Keratinocyte (primary cell): ENCODE measurements around the gene GABRB2. TPM values are rescaled to one million over a fixed set of nuclear protein-coding genes. Genes with fewer than 3 reads are reported as not detected.

ENCODE experiments used
- DNase-seq: peaks from one replicate; pipeline ENCODE4 v3.0.0-alpha.2; 2011; ENCODE audit warnings: low read depth, missing footprints, low spot score
- FAIRE-seq: peaks from 2 replicates; lab custom pipeline; 2011; peaks lifted over from hg19 to GRCh38; lab: Jason Lieb, UNC
- H2AFZ ChIP-seq: 2 replicates; pipeline ENCODE4 v1.6.0; 2012; ENCODE audit warnings: low read length, control low read depth, inconsistent platforms; ENCODE audit not compliant: control insufficient read depth
- H3K27ac ChIP-seq: 2 replicates; pipeline ENCODE4 v1.5.1; 2011; ENCODE audit warnings: low read length; ENCODE audit not compliant: control insufficient read depth, insufficient read depth
- H3K27me3 ChIP-seq: 3 replicates; pipeline ENCODE4 v1.6.0; 2011; ENCODE audit warnings: low read length; ENCODE audit not compliant: control insufficient read depth, insufficient read depth; ENCODE audit errors: extremely low read depth
- H3K36me3 ChIP-seq, 2 experiments: 2 replicates in 1 of 2; 3 replicates in 1 of 2; pipeline ENCODE4 v1.5.1; 2011; ENCODE audit warnings: low read length in 2 of 2, mild to moderate bottlenecking in 1 of 2; ENCODE audit not compliant: control insufficient read depth in 2 of 2, insufficient read depth in 2 of 2; ENCODE audit errors: extremely low read depth in 1 of 2
- H3K4me1 ChIP-seq: 3 replicates; pipeline ENCODE4 v1.5.1; 2011; ENCODE audit warnings: low read length; ENCODE audit not compliant: control insufficient read depth, insufficient read depth; ENCODE audit errors: extremely low read depth
- H3K4me2 ChIP-seq: 3 replicates; pipeline ENCODE4 v1.6.0; 2011; ENCODE audit warnings: low read depth, low read length; ENCODE audit not compliant: control insufficient read depth, insufficient read depth; ENCODE audit errors: extremely low read depth
- H3K4me3 ChIP-seq, 3 experiments: fragments of 200-600 bp in 1 of 3; sonication (generic) in 1 of 3; 2 replicates in 2 of 3; 3 replicates in 1 of 3; pipeline ENCODE4 v1.5.1; 2011 to 2016; ENCODE audit warnings: low read length in 3 of 3, mild to moderate bottlenecking in 3 of 3, control low read depth in 2 of 3, inconsistent platforms in 1 of 3, low read depth in 1 of 3, mixed read lengths in 1 of 3, mixed run types in 1 of 3, moderate library complexity in 1 of 3; ENCODE audit not compliant: control insufficient read depth in 2 of 3, insufficient read depth in 2 of 3; ENCODE audit errors: extremely low read depth in 1 of 3
- H3K79me2 ChIP-seq: 2 replicates; pipeline ENCODE4 v1.6.0; 2012; ENCODE audit warnings: low read length; ENCODE audit not compliant: control insufficient read depth, insufficient read depth
- H3K9ac ChIP-seq: 3 replicates; pipeline ENCODE4 v1.6.0; 2011; ENCODE audit warnings: low read length; ENCODE audit not compliant: control insufficient read depth, insufficient read depth; ENCODE audit errors: extremely low read depth
- H3K9me1 ChIP-seq: 3 replicates; pipeline ENCODE4 v1.6.0; 2011; ENCODE audit warnings: low read length; ENCODE audit not compliant: control insufficient read depth, insufficient read depth; ENCODE audit errors: extremely low read depth
- H3K9me3 ChIP-seq: 2 replicates; pipeline ENCODE4 v1.5.1; 2012; ENCODE audit warnings: low read depth, low read length; ENCODE audit not compliant: control insufficient read depth
- H4K20me1 ChIP-seq: 3 replicates; pipeline ENCODE4 v1.6.0; 2011; ENCODE audit warnings: low read length; ENCODE audit not compliant: control insufficient read depth, insufficient read depth; ENCODE audit errors: extremely low read depth
- EZH2 ChIP-seq: IDR thresholded peaks from one replicate; pipeline ENCODE4 v1.6.1; 2012; ENCODE audit warnings: inconsistent platforms, mild to moderate bottlenecking, low read length, moderate library complexity
- dilution Hi-C: fragments of 300-500 bp; cut with MboI; formaldehyde crosslinking; loops from one replicate; pipeline ENCODE4 v1.7.0; 2020; ENCODE audit warnings: low sequenced_read_pairs; ENCODE audit not compliant: extremely low pct_ligation_motif_present
- polyA plus RNA-seq, 5 experiments: library from polyadenylated mRNA; depleted of rRNA in 3 of 5; stranded (reverse) in 3 of 5; stranded (forward) in 1 of 5; unstranded in 1 of 5; fragments of >200 nt; gene quantifications; 1 replicate in 1 of 5; 2 replicates in 3 of 5; 3 replicates in 1 of 5; pipeline versions ENCODE4 v1.2.1 to v1.2.3, GENCODE V29; 2011 to 2012; ENCODE audit warnings: missing spikeins in 2 of 5, low read depth in 1 of 5, low replicate concordance in 1 of 5
- TF ChIP-seq, protein P1 (sequence below), 3 experiments: IDR thresholded peaks in 1 of 3; conservative IDR thresholded peaks in 1 of 3; optimal IDR thresholded peaks in 1 of 3; 2 replicates in 2 of 3; 3 replicates in 1 of 3; pipeline versions ENCODE3 to v1.5.1; 2011; ENCODE audit warnings: low read length in 3 of 3, mild to moderate bottlenecking in 3 of 3, moderate library complexity in 2 of 3, control low read depth in 1 of 3, inconsistent platforms in 1 of 3; ENCODE audit not compliant: insufficient read depth in 2 of 3; ENCODE audit errors: extremely low read depth in 1 of 3

GABRB2 gene
- polyA plus RNA-seq, 1 donor (not counting 4 experiments of a cell fraction or from before 2014, with no cell fraction given) = not detected

- H3K9ac ChIP-seq = no peak overlapping the region
- H3K4me2 ChIP-seq = no peak overlapping the region
- no peak overlapping the region for H3K27ac ChIP-seq
- H3K4me1 ChIP-seq = no peaks in the 10 kb centered on the region
- no peaks in the 10 kb centered on the region for H3K9me3 ChIP-seq
- H3K4me3 ChIP-seq = no peak overlapping the region
- no peaks in the 10 kb centered on the region for H4K20me1 ChIP-seq
- H3K9me1 ChIP-seq = no peaks in the 10 kb centered on the region
- FAIRE-seq = no peak
- no peak for TF ChIP-seq EZH2
- TF ChIP-seq, protein P1, sequence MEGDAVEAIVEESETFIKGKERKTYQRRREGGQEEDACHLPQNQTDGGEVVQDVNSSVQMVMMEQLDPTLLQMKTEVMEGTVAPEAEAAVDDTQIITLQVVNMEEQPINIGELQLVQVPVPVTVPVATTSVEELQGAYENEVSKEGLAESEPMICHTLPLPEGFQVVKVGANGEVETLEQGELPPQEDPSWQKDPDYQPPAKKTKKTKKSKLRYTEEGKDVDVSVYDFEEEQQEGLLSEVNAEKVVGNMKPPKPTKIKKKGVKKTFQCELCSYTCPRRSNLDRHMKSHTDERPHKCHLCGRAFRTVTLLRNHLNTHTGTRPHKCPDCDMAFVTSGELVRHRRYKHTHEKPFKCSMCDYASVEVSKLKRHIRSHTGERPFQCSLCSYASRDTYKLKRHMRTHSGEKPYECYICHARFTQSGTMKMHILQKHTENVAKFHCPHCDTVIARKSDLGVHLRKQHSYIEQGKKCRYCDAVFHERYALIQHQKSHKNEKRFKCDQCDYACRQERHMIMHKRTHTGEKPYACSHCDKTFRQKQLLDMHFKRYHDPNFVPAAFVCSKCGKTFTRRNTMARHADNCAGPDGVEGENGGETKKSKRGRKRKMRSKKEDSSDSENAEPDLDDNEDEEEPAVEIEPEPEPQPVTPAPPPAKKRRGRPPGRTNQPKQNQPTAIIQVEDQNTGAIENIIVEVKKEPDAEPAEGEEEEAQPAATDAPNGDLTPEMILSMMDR (optimal IDR thresholded peaks at IDR 0.05 in 1 of 3, IDR thresholded peaks at IDR 0.05 in 1 of 3, conservative IDR thresholded peaks at IDR 0.05 in 1 of 3; ENCODE audit: extremely low read depth in 1 of 3, insufficient read depth in 2 of 3, low read length in 3 of 3) = no peak
- no peaks in the 10 kb centered on the region for H3K36me3 ChIP-seq
- dilution Hi-C loops = no loop called here
- H3K27me3 ChIP-seq = no peaks in the 10 kb centered on the region
- no peaks in the 10 kb centered on the region for H3K79me2 ChIP-seq
- no peak for DNase-seq
- H2AFZ ChIP-seq = no peak overlapping the region
Observed at GRCh38 chr5:161278739-161279660, 267.5 kb downstream of the GABRB2 start.

DNA sequence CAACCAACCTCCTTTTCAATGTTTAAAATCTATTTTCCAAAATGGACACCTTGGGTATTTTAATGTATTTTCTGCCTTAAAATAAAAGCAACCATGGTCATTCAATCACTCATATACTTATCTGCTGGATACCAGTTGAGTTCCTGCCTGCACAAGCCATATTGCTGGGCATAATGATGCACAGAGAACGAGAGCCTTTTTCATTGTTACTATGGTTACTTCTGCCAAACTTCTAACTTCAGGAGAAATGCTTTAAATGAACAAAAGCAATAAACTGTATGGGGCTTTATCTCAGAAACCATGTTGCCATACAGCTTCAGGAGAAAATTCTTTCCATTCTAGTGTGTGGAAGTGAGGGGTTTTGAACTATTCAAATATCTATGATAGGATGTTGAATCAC lies 269.5 kb downstream of the GABRB2 start:
- FAIRE-seq (no peak), DNase-seq (no peak)
- Histone ChIP-seq H3K4me2 (no peak overlapping the region), H3K79me2 (no peaks in the 10 kb centered on the region), H3K36me3 (no peaks in the 10 kb centered on the region), H3K9me3 (no peaks in the 10 kb centered on the region), H4K20me1 (no peaks in the 10 kb centered on the region), H3K9ac (no peak overlapping the region), H3K27ac (no peak overlapping the region), H3K9me1 (no peaks in the 10 kb centered on the region), H3K4me3 (no peak overlapping the region), H2AFZ (no peak overlapping the region), H3K4me1 (no peaks in the 10 kb centered on the region), H3K27me3 (no peaks in the 10 kb centered on the region)
- TF ChIP-seq, protein P1 (optimal IDR thresholded peaks at IDR 0.05 in 1 of 3, IDR thresholded peaks at IDR 0.05 in 1 of 3, conservative IDR thresholded peaks at IDR 0.05 in 1 of 3; ENCODE audit: extremely low read depth in 1 of 3, insufficient read depth in 2 of 3, low read length in 3 of 3) = no peak
- no peak for TF ChIP-seq EZH2
- dilution Hi-C loops = no loop called here
